Measurements from ENCODE around the gene BBS7. TPM values are rescaled to one million over a fixed set of nuclear protein-coding genes. Genes with fewer than 3 reads are reported as not detected.

Gene BBS7
- total and polyA plus RNA-seq, 2 of the 13 experiments (the other 11 are each of a cell fraction or from before 2014, with no cell fraction given), result 9.0 to 15.7 TPM

DNA sequence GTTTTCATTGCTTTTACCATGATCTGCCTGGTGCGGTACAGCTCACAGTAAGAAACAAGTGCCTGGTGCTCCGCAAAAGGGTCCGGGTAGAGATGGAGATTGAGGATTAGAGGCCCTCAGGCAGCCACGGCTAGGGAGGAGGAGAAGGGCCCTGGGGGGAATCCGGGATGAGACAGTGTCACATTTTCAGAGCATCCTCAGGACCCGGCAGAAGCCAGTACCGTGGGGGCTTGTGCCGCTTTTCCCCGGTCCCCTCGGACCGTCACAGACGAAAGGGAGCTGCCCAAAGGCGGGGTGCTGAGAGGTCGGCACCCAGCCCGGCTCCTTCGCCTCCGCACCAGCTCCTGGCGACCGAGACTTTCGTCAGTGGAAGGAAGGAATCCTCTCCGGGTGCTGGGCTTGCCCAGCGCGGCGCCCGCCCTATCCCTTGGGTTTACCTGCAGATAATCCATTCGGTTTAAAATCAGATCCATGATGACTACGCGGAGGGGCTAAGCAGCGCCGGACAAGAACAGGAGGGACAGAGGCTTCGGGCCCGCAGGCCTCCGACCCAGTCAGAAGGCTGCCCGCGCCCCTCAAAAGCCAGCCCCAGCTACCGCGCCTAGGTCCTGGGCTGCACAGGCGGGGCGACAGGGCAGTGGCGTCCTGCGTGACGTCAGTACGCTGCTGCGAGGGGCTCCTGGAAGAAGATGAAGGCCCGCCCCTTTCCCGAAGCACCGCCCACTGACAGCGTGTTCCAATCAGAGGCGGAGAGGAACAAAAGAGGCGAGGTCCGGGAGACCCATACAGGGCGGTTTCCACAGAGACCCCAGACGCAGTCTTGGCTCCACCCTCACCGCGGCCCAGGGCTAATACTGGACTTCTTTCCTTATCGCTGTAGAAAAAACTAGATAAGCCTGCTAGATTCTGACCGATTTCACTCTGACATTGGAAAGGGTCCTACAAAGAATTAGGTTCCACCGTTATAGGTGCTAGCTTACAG is at the start of gene BBS7 (continued):
- TF ChIP-seq, protein P1, sequence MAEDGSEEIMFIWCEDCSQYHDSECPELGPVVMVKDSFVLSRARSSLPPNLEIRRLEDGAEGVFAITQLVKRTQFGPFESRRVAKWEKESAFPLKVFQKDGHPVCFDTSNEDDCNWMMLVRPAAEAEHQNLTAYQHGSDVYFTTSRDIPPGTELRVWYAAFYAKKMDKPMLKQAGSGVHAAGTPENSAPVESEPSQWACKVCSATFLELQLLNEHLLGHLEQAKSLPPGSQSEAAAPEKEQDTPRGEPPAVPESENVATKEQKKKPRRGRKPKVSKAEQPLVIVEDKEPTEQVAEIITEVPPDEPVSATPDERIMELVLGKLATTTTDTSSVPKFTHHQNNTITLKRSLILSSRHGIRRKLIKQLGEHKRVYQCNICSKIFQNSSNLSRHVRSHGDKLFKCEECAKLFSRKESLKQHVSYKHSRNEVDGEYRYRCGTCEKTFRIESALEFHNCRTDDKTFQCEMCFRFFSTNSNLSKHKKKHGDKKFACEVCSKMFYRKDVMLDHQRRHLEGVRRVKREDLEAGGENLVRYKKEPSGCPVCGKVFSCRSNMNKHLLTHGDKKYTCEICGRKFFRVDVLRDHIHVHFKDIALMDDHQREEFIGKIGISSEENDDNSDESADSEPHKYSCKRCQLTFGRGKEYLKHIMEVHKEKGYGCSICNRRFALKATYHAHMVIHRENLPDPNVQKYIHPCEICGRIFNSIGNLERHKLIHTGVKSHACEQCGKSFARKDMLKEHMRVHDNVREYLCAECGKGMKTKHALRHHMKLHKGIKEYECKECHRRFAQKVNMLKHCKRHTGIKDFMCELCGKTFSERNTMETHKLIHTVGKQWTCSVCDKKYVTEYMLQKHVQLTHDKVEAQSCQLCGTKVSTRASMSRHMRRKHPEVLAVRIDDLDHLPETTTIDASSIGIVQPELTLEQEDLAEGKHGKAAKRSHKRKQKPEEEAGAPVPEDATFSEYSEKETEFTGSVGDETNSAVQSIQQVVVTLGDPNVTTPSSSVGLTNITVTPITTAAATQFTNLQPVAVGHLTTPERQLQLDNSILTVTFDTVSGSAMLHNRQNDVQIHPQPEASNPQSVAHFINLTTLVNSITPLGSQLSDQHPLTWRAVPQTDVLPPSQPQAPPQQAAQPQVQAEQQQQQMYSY (CRISPR knock-in tag; IDR thresholded peaks at IDR 0.05), result 0 out of 2 replicates have a peak, but pooled peaks have one; percentile 19
- TF ChIP-seq, protein P2, sequence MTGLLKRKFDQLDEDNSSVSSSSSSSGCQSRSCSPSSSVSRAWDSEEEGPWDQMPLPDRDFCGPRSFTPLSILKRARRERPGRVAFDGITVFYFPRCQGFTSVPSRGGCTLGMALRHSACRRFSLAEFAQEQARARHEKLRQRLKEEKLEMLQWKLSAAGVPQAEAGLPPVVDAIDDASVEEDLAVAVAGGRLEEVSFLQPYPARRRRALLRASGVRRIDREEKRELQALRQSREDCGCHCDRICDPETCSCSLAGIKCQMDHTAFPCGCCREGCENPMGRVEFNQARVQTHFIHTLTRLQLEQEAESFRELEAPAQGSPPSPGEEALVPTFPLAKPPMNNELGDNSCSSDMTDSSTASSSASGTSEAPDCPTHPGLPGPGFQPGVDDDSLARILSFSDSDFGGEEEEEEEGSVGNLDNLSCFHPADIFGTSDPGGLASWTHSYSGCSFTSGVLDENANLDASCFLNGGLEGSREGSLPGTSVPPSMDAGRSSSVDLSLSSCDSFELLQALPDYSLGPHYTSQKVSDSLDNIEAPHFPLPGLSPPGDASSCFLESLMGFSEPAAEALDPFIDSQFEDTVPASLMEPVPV (CRISPR knock-in tag; IDR thresholded peaks at IDR 0.05), result peak; percentile 36; the same call in 1 of the 2 replicates
- TF ChIP-seq ZBTB1 (CRISPR knock-in tag; IDR thresholded peaks at IDR 0.05; ENCODE audit: borderline replicate concordance) (no peak), SCMH1 (CRISPR knock-in tag; IDR thresholded peaks at IDR 0.05; ENCODE audit: borderline replicate concordance) (no peak), ATM (IDR thresholded peaks at IDR 0.05; ENCODE audit: borderline replicate concordance) (no peak), HES4 (CRISPR knock-in tag; IDR thresholded peaks at IDR 0.05; ENCODE audit: borderline replicate concordance) (peak; percentile 62; the same call in 1 of the 2 replicates), RBM22 (optimal IDR thresholded peaks at IDR 0.05; ENCODE audit: low read length) (no peak), ZNF788 (CRISPR knock-in tag; IDR thresholded peaks at IDR 0.05; ENCODE audit: borderline replicate concordance) (peak; percentile 62; the same call in 1 of the 2 replicates), ASH2L (IDR thresholded peaks at IDR 0.05; ENCODE audit: insufficient read length, low read depth, low read length) (peak; percentile 70), SATB2 (CRISPR knock-in tag; IDR thresholded peaks at IDR 0.05) (no peak), SP5 (CRISPR knock-in tag; IDR thresholded peaks at IDR 0.05; ENCODE audit: borderline replicate concordance, low read depth) (peak; percentile 23; the same call in 1 of the 2 replicates), ZNF335 (CRISPR knock-in tag; IDR thresholded peaks at IDR 0.05) (peak; percentile 34; the same call in 1 of the 2 replicates), NR1H2 (CRISPR knock-in tag; IDR thresholded peaks at IDR 0.05; ENCODE audit: borderline replicate concordance, low read depth) (no peak)
- TF ChIP-seq, protein P3, sequence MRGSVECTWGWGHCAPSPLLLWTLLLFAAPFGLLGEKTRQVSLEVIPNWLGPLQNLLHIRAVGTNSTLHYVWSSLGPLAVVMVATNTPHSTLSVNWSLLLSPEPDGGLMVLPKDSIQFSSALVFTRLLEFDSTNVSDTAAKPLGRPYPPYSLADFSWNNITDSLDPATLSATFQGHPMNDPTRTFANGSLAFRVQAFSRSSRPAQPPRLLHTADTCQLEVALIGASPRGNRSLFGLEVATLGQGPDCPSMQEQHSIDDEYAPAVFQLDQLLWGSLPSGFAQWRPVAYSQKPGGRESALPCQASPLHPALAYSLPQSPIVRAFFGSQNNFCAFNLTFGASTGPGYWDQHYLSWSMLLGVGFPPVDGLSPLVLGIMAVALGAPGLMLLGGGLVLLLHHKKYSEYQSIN (CRISPR knock-in tag; IDR thresholded peaks at IDR 0.05; ENCODE audit: borderline replicate concordance), result no peak
- TF ChIP-seq, protein P4, sequence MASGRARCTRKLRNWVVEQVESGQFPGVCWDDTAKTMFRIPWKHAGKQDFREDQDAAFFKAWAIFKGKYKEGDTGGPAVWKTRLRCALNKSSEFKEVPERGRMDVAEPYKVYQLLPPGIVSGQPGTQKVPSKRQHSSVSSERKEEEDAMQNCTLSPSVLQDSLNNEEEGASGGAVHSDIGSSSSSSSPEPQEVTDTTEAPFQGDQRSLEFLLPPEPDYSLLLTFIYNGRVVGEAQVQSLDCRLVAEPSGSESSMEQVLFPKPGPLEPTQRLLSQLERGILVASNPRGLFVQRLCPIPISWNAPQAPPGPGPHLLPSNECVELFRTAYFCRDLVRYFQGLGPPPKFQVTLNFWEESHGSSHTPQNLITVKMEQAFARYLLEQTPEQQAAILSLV (CRISPR knock-in tag; IDR thresholded peaks at IDR 0.05; ENCODE audit: borderline replicate concordance), result peak; percentile 69; the same call in 1 of the 2 replicates
- TF ChIP-seq, protein P5, sequence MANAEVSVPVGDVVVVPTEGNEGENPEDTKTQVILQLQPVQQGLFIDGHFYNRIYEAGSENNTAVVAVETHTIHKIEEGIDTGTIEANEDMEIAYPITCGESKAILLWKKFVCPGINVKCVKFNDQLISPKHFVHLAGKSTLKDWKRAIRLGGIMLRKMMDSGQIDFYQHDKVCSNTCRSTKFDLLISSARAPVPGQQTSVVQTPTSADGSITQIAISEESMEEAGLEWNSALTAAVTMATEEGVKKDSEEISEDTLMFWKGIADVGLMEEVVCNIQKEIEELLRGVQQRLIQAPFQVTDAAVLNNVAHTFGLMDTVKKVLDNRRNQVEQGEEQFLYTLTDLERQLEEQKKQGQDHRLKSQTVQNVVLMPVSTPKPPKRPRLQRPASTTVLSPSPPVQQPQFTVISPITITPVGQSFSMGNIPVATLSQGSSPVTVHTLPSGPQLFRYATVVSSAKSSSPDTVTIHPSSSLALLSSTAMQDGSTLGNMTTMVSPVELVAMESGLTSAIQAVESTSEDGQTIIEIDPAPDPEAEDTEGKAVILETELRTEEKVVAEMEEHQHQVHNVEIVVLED (CRISPR knock-in tag; IDR thresholded peaks at IDR 0.05; ENCODE audit: borderline replicate concordance), result peak; percentile 95
- TF ChIP-seq, protein P6, sequence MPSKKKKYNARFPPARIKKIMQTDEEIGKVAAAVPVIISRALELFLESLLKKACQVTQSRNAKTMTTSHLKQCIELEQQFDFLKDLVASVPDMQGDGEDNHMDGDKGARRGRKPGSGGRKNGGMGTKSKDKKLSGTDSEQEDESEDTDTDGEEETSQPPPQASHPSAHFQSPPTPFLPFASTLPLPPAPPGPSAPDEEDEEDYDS (CRISPR knock-in tag; IDR thresholded peaks at IDR 0.05), result peak; percentile 75

Measured in HepG2 (cell line).